GM04503 (cell line): ENCODE data around the gene BAD.

ENCODE experiments used
- DNase-seq: peaks from one replicate; pipeline ENCODE4 v3.0.0-alpha.2; 2012; ENCODE audit warnings: low read depth

The BAD gene

DNA sequence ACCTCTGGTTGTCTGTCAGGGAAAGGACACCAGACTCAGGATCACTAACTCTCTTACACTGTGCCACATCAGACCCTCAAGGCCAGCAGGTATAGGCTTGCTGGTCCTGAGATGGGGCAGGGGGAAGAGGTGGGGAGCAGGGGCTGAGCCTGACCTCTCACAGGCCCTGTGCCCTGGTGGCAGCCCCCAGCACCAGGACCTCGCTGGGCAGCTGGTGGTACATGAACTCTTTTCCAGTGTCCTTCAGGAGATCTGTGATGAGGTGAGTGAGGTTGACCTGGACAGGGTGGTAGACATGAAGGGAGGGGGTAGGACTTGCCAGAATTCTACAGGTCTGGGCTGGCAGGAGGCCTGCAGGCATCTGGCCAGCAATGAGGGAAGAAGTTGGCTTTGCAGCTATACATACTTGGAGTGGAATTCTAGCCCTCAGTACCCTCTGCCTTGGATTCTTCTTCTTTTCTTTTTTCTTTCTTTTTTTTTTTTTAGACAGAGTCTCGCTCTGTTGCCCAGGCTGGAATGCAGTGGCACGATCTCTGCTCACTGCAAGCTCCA lies 57.0 kb downstream of the BAD start:
- DNase-seq: no peak

- no peak for DNase-seq
Observed at GRCh38 chr11:64226507-64227051, 57.9 kb downstream of the BAD start.

- no peak for DNase-seq
Observed at GRCh38 chr11:64225608-64226506, 58.6 kb downstream of the BAD start, which contains the start of the genes NUDT22 and TRPT1. TSS of gene NUDT22 (plus strand) at chr11:64226274. CDS start at chr11:64226653, 379 bp downstream. TSS of gene TRPT1 (minus strand) at chr11:64226186. CDS start at chr11:64225860, 326 bp downstream.

DNA sequence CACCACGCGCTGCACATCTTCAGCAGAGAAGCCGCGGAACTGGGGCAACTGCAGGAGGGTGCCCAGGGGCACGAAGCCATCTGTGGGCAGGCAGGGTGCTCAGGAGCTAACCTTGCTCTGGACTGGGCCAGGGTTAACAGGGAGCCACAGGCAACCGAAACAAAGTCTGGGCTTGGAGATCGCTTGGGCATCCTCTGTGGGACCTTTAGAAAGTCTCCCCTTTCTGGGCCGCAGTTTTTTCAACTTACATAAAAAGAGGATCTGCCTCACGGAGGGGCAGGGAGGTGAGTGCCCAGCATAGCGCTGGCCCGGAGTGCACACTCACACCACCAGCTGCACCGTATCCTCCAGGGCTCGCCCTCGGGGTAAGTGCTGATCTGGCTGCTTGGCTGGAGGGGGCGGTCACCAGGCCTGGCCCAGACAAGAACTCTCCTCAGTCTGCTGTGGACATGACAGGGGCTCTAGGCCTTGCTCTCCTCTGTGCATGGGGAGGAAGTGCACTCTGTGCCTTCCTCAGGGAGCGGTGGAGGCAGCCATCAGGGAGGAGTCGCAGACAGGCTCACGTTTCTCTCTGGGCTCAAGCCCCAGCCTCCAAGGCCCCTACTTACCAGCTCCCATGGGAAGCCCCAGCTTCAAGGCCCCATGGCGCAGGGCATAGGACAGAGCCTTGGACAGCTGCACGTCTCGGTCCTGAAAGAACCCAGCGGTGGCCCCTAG lies 59.4 kb downstream of the BAD start:
- no peak for DNase-seq

- no peak for DNase-seq
Observed at GRCh38 chr11:64224151-64224890, 60.1 kb downstream of the BAD start.

DNA sequence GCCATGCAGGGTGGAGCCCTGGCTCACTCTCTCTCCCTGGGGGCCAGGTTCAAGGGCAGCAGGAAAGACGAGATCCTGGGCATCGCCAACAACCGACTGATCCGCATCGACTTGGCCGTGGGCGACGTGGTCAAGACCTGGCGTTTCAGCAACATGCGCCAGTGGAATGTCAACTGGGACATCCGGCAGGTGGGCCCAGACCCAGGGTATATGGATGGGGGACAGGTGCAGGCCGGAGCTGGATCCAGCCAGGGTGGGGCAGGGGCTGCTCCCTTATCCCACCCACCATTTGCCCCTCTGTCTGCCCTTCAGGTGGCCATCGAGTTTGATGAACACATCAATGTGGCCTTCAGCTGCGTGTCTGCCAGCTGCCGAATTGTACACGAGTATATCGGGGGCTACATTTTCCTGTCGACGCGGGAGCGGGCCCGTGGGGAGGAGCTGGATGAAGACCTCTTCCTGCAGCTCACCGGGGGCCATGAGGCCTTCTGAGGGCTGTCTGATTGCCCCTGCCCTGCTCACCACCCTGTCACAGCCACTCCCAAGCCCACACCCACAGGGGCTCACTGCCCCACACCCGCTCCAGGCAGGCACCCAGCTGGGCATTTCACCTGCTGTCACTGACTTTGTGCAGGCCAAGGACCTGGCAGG lies 61.3 kb downstream of the BAD start:
- no peak for DNase-seq

DNA sequence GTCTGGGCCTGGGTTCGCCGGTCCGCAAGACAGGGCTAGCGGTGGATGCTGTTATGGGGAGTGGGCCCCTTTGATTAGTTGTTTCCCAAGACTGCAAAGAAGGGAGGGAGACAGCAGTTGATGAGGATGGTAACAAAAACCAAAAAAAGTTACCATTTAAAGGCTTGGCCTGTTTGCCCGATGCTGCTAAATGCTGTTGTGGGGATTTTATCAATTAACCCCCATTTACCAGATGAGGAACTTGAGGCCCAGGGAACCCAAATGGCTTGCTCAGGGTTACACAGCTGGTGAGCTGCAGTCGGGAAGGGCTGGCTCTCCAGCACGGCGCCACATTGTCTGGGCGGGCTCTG lies 61.8 kb downstream of the BAD start:
- no peak for DNase-seq

DNA sequence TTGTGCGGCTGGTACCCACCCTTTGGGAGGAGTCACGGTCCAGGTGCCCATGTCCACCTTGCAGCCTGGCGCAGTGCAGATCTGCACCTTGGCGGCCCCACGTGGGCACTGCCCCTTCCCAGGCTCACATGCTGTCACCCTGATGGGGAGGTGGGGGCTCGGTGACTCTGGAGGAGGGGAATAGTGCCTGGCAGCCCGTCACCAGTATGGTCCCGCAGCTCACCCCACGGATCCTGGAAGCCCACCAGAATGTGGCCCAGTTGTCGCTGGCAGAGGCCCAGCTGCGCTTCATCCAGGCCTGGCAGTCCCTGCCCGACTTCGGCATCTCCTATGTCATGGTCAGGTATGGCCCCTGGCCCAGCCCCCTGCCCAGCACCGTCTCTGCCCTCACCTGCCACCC lies 63.7 kb downstream of the BAD start:
- DNase-seq: no peak

- DNase-seq: no peak
Observed at GRCh38 chr11:64220271-64220670, 64.2 kb downstream of the BAD start.
